ENCODE results near the gene AQP2.

The AQP2 gene

GRCh38 chr12:49998453-49998852 lies 47.9 kb downstream of the AQP2 start:
- no peak for DNase-seq

- no peak for DNase-seq
These were observed 53.1 kb downstream of the AQP2 start for GRCh38 chr12:50003595-50003994.

- DNase-seq: no peak
These were observed 54.2 kb downstream of the AQP2 start for GRCh38 chr12:50004696-50005095.

- DNase-seq: no peak
These were observed 54.6 kb downstream of the AQP2 start for GRCh38 chr12:50005175-50005574.

- no peak for DNase-seq
These were observed 55.7 kb downstream of the AQP2 start for GRCh38 chr12:50006280-50006679.

- no peak for DNase-seq
These were observed 56.4 kb downstream of the AQP2 start for GRCh38 chr12:50006754-50007442.

Data from NCI-H187 treated with DMSO at 0.1 percent for 48 hours (cell line).